Measurements from ENCODE around the gene SMIM27.

The SMIM27 gene

DNA sequence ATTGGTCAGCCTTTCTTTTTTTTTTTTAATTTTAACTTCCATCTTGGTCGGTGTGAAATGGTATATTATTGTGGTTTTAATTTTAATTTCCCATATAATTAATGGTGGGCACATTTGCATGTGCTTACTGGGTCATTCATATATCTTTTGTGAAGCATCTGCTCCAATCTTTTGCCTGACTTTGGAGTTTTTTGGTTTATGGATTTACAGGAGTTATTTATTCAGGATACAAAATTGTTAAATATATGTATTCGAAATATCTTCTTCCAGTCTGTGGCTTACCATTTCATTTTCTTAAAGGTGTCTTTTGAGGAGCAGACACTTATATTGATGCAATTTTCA lies 25.4 kb upstream of the SMIM27 start:
- Histone ChIP-seq H3K79me2 (ENCODE audit: low read length) (no peaks in the 10 kb centered on the region), H2AFZ (ENCODE audit: low read length) (peak overlapping the region; percentile 46; the same call in 1 of the 2 replicates), H3K27ac (ENCODE audit: low read length) (peak overlapping the region; percentile 26; the same call in 1 of the 2 replicates), H3K9me2 (replicated peaks; ENCODE audit: insufficient read depth, low read length) (no peaks in the 10 kb centered on the region), H3K9me3 (replicated peaks; ENCODE audit: insufficient read depth, low read length) (no peaks in the 10 kb centered on the region), H3F3A (ENCODE audit: insufficient read depth, low read length) (peaks cover 11% of the 10 kb centered on the region), H3K4me2 (ENCODE audit: low read depth, low read length) (peak overlapping the region; percentile 28), H3K36me3 (replicated peaks; ENCODE audit: insufficient read depth, low read length) (no peaks in the 10 kb centered on the region), H3K4me3 (ENCODE audit: low read length) (peak overlapping the region; percentile 64), H3K9ac (ENCODE audit: low read length) (peak overlapping the region; percentile 18; the same call in 1 of the 2 replicates), H4K20me1 (ENCODE audit: insufficient read depth, low read length) (no peaks in the 10 kb centered on the region), H3K27me3 (replicated peaks; ENCODE audit: insufficient read depth, low read length) (no peaks in the 10 kb centered on the region), H3K4me1 (ENCODE audit: low read length) (peaks cover 6% of the 10 kb centered on the region; the same call in 1 of the 2 replicates)
- DNase-seq = no peak
- TF ChIP-seq EZH2phosphoT487 (IDR thresholded peaks at IDR 0.05; ENCODE audit: low read length) (no peak), EZH2 (optimal IDR thresholded peaks at IDR 0.05; ENCODE audit: low read depth, low read length) (no peak)
- TF ChIP-seq, protein P1, sequence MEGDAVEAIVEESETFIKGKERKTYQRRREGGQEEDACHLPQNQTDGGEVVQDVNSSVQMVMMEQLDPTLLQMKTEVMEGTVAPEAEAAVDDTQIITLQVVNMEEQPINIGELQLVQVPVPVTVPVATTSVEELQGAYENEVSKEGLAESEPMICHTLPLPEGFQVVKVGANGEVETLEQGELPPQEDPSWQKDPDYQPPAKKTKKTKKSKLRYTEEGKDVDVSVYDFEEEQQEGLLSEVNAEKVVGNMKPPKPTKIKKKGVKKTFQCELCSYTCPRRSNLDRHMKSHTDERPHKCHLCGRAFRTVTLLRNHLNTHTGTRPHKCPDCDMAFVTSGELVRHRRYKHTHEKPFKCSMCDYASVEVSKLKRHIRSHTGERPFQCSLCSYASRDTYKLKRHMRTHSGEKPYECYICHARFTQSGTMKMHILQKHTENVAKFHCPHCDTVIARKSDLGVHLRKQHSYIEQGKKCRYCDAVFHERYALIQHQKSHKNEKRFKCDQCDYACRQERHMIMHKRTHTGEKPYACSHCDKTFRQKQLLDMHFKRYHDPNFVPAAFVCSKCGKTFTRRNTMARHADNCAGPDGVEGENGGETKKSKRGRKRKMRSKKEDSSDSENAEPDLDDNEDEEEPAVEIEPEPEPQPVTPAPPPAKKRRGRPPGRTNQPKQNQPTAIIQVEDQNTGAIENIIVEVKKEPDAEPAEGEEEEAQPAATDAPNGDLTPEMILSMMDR (IDR thresholded peaks at IDR 0.05; ENCODE audit: low read length) = no peak

GRCh38 chr9:32533336-32533735 lies 18.8 kb upstream of the SMIM27 start:
- H3K27me3 ChIP-seq (replicated peaks; ENCODE audit: insufficient read depth, low read length) = no peaks in the 10 kb centered on the region
- H2AFZ ChIP-seq (ENCODE audit: low read length) = no peak overlapping the region
- H4K20me1 ChIP-seq (ENCODE audit: insufficient read depth, low read length) = no peaks in the 10 kb centered on the region
- no peaks in the 10 kb centered on the region for H3K9me2 ChIP-seq (replicated peaks; ENCODE audit: insufficient read depth, low read length)
- H3K79me2 ChIP-seq (ENCODE audit: low read length) = no peaks in the 10 kb centered on the region
- no peak overlapping the region for H3K9ac ChIP-seq (ENCODE audit: low read length)
- H3K4me1 ChIP-seq (ENCODE audit: low read length) = no peaks in the 10 kb centered on the region
- DNase-seq = no peak
- H3F3A ChIP-seq (ENCODE audit: insufficient read depth, low read length) = no peaks in the 10 kb centered on the region
- no peaks in the 10 kb centered on the region for H3K36me3 ChIP-seq (replicated peaks; ENCODE audit: insufficient read depth, low read length)
- H3K4me2 ChIP-seq (ENCODE audit: low read depth, low read length) = no peak overlapping the region
- TF ChIP-seq EZH2 (optimal IDR thresholded peaks at IDR 0.05; ENCODE audit: low read depth, low read length) (no peak), EZH2phosphoT487 (IDR thresholded peaks at IDR 0.05; ENCODE audit: low read length) (no peak)
- TF ChIP-seq, protein P1 (IDR thresholded peaks at IDR 0.05; ENCODE audit: low read length) = no peak
- H3K9me3 ChIP-seq (replicated peaks; ENCODE audit: insufficient read depth, low read length) = no peaks in the 10 kb centered on the region
- no peak overlapping the region for H3K27ac ChIP-seq (ENCODE audit: low read length)
- no peak overlapping the region for H3K4me3 ChIP-seq (ENCODE audit: low read length)

GRCh38 chr9:32533816-32534215 lies 18.3 kb upstream of the SMIM27 start:
- H3F3A ChIP-seq (ENCODE audit: insufficient read depth, low read length) = no peaks in the 10 kb centered on the region
- H3K79me2 ChIP-seq (ENCODE audit: low read length) = no peaks in the 10 kb centered on the region
- TF ChIP-seq, protein P1 (IDR thresholded peaks at IDR 0.05; ENCODE audit: low read length) = no peak
- TF ChIP-seq EZH2 (optimal IDR thresholded peaks at IDR 0.05; ENCODE audit: low read depth, low read length) (no peak), EZH2phosphoT487 (IDR thresholded peaks at IDR 0.05; ENCODE audit: low read length) (no peak)
- H3K4me1 ChIP-seq (ENCODE audit: low read length) = no peaks in the 10 kb centered on the region
- no peaks in the 10 kb centered on the region for H3K36me3 ChIP-seq (replicated peaks; ENCODE audit: insufficient read depth, low read length)
- H3K27ac ChIP-seq (ENCODE audit: low read length) = no peak overlapping the region
- H3K4me2 ChIP-seq (ENCODE audit: low read depth, low read length) = no peak overlapping the region
- H3K9me2 ChIP-seq (replicated peaks; ENCODE audit: insufficient read depth, low read length) = no peaks in the 10 kb centered on the region
- no peaks in the 10 kb centered on the region for H3K27me3 ChIP-seq (replicated peaks; ENCODE audit: insufficient read depth, low read length)
- H3K4me3 ChIP-seq (ENCODE audit: low read length) = no peak overlapping the region
- no peak overlapping the region for H3K9ac ChIP-seq (ENCODE audit: low read length)
- no peaks in the 10 kb centered on the region for H3K9me3 ChIP-seq (replicated peaks; ENCODE audit: insufficient read depth, low read length)
- H2AFZ ChIP-seq (ENCODE audit: low read length) = no peak overlapping the region
- H4K20me1 ChIP-seq (ENCODE audit: insufficient read depth, low read length) = no peaks in the 10 kb centered on the region
- no peak for DNase-seq
